HT-29 (cell line): ENCODE measurements around the gene CCDC188. TPM values are rescaled to one million over a fixed set of nuclear protein-coding genes. Genes with fewer than 3 reads are reported as not detected.
A peak's percentile ranks its signal among the peaks of the same experiment; 100 is the strongest.

ENCODE experiments used
- DNase-seq: peaks from one replicate; pipeline ENCODE4 v3.0.0-alpha.2; 2015; ENCODE audit warnings: low spot score
- total RNA-seq: library from RNA; depleted of rRNA; stranded (reverse); fragments of >200 nt; shearing (Covaris generic); gene quantifications from 2 replicates; pipeline ENCODE4 v1.2.3, GENCODE V29; 2014

Gene CCDC188
- total RNA-seq, 1 experiment from 2014 or later = 0.20 TPM

GRCh38 chr22:20123366-20124082, 27.3 kb downstream of the CCDC188 start:
- DNase-seq = no peak

GRCh38 chr22:20121856-20122415, 28.9 kb downstream of the CCDC188 start:
- no peak for DNase-seq

- peak; percentile 31 for DNase-seq
These were observed 32.4 kb downstream of the CCDC188 start for GRCh38 chr22:20118300-20119020.

GRCh38 chr22:20117633-20118299, 33.1 kb downstream of the CCDC188 start:
- peak; percentile 73 for DNase-seq

GRCh38 chr22:20116951-20117632, 33.8 kb downstream of the CCDC188 start, which contains the start of gene TRMT2A:
TSS of gene TRMT2A (minus strand) at chr22:20117226. CDS start at chr22:20116906, 320 bp downstream.
- DNase-seq = peak; percentile 100

GRCh38 chr22:20116376-20116950, 34.4 kb downstream of the CCDC188 start:
- no peak for DNase-seq

GRCh38 chr22:20115691-20116375, 35.0 kb downstream of the CCDC188 start, which contains the start of gene RANBP1:
TSS of gene RANBP1 (plus strand) at chr22:20116104. CDS start at chr22:20116185, 81 bp downstream.
- no peak for DNase-seq

- DNase-seq = no peak
These were observed 36.1 kb downstream of the CCDC188 start for GRCh38 chr22:20114506-20115475.

GRCh38 chr22:20113551-20114310, 37.1 kb downstream of the CCDC188 start:
- DNase-seq = no peak

GRCh38 chr22:20112623-20113511, 38.0 kb downstream of the CCDC188 start:
- no peak for DNase-seq

- DNase-seq = peak; percentile 17
These were observed 38.9 kb downstream of the CCDC188 start for GRCh38 chr22:20111689-20112622.

GRCh38 chr22:20111045-20111688, 39.7 kb downstream of the CCDC188 start:
- DNase-seq = peak; percentile 78

- no peak for DNase-seq
These were observed 40.4 kb downstream of the CCDC188 start for GRCh38 chr22:20110359-20110985.

GRCh38 chr22:20109411-20110358, 41.2 kb downstream of the CCDC188 start:
- DNase-seq = no peak
